GM21786 (cell line): ENCODE results near the gene MRI1.
"Not testable (repeated sequence)": the region's sequence is repeated elsewhere in the genome, so short reads cannot be mapped to it uniquely, and the experiment has no call there.

ENCODE experiments used
- ATAC-seq: cut with Tn5 transposase; IDR thresholded peaks from one replicate; pipeline ENCODE4 v1.9.1; 2021; ENCODE audit not compliant: unreplicated experiment

Gene MRI1

DNA sequence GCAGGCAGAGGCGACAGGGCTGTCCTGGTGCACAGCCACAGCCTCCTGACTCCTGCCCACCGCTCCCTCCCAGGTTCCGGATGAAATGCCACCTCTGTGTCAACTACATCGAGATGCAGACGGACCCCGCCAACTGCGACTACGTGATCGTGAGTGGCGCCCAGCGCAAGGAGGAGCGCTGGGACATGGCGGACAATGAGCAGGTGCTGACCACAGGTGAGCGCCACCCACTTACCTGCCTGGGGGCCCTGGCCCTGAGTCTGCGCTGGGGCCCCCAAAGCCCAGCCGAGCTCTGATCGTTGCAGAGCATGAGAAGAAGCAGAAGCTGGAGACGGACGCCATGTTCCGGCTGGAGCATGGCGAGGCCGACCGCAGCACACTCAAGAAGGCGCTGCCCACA, 5.5 kb upstream of the MRI1 start:
- no peak for ATAC-seq

DNA sequence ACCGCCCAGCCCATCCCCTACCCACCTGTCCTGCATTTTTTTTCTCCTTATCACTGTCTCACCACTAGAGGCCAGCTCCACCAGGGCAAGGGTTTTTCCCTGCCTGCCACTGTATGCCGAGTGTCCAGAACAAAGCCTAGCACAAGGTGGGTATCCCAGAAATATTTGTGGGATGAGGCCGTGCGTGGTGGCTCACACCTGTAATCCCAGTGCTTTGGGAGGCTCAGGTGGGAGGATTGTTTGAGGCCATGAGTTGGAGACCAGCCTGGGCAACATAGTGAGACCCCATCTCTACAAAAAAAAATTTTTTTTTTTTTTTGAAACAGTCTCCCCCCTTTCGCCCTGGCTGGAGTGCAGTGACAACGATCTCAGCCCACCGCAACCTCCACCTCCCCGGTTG, 2.9 kb upstream of the MRI1 start:
- no peak for ATAC-seq

DNA sequence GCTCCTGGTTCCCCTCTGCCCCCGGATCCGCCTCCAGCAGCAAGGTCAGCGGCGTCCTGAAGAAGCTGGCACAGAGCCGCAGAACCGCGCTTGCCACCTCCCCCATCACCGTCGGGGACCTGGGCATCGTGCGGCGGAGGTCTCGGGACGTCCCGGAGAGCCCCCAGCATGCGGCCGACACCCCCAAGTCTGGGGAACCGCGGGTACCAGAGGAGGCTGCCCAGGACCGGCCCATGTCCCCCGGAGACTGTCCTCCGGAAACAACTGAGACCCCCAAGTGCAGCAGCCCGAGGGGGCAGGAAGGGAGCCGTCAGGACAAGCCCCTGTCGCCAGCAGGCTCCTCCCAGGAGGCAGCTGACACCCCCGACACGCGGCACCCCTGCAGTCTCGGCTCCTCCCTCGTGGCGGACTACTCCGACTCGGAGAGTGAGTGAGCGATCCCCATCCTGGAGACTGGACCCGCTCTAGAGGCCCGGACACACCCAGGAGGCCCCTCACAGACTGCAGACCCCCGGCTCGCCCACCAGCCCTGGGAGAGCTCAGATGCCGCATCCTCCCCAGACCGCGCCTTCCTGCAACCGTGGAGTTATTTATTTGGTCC, 1.6 kb upstream of the MRI1 start:
- ATAC-seq: no peak

DNA sequence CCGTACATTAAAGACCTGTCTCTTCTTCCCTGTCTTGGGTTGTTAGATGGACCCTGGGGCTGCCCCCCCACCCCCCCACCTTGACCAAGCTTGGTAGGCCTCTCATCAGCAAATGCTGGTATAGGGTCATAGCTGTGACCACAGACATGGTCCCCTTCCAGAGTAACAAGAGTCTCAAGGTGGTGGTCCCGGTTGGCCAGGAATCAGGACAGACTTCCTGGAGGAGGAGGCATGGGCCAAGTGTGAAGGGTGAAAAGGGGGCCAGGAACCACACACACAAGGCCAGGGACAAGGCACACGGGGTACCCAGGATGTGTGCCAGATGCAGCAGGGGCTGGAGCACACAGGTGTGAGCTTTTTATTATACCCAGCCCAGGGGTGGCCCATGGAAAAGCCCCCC, 1.1 kb upstream of the MRI1 start:
- ATAC-seq: no peak

DNA sequence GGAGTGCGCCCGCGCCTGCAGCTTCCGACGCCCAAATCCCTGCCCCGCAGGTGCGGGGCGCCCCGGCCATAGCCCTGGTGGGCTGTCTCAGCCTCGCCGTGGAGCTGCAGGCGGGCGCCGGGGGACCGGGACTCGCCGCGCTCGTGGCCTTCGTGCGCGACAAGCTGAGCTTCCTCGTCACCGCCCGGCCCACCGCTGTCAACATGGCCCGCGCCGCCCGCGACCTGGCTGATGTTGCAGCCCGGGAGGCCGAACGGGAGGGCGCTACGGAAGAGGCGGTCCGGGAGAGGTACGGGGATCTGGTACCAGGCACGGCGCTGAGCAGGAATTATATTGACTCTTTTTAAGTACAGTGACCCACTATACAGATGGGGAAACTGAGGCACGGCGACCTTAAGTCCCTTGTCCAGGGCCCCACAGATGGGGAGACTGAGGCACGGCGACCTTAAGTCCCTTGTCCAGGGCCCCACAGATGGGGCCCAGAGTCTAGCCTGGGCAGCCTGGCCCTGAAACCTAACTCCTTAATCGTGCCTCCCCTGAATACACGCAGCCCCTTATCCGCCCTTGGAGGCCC, 586 bp downstream of the MRI1 start:
- no peak for ATAC-seq

DNA sequence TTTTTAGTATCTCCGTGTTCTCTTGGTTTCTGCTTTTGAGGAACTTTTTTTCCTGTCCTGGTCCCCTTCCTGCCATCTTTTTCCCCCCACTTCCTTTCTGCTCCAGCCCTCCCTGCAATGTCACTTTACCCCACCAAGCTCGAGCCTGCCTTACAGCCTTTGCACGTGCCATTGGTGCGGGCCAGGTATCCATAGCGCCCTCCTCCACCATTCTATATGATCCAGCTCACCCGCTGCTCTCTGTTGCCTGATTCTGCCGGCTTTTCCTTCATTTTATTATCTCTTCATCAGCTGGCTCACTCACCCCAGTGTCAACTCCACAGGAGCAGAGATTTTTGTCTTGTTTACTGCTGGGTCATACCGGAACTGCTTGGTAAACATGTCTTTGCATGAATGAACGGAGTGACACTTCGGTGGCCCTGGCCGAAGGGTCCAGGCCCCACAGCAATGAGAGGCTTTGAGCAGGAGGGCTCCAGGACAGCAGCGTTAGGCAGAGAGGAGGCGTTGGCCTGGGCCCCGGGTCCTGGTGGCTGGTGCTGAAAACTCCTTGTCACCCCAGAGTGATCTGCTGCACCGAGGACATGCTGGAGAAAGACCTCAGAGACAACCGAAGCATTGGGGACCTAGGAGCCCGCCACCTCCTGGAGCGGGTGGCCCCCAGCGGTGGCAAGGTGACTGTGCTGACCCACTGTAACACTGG, 1.2 kb downstream of the MRI1 start:
- ATAC-seq: no peak

DNA sequence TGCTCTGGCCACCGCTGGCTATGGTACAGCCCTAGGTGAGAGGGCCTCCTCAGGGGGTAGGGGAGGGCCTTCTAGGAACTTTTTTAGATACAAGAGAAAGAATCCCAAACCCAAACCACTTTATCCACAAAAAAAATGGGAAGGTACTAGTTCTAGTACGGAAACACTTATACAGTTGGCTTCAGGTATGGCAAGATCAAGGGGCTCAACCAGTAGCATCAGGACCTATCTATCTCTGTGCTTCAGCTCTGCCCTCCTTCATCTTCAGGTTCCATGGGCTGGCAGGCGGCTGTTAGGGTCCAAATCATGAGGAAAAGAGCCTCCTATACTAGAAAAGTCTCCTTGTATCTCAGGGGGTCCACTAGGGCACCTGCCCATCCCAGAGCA, 1.8 kb downstream of the MRI1 start:
- no peak for ATAC-seq

DNA sequence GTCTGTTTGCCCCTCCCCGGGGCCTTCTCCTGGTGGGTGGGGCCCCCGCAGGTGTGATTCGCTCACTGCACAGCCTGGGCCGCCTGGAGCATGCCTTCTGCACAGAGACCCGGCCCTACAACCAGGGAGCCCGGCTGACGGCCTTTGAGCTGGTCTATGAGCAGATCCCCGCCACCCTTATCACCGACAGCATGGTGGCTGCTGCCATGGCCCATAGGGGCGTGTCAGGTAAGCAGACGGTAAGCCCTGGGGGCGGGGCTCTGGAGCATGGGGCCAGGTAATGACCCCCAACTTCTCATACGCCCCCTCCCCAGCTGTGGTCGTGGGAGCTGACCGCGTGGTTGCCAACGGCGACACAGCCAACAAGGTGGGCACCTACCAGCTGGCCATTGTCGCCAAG, 4.2 kb downstream of the MRI1 start:
- no peak for ATAC-seq

DNA sequence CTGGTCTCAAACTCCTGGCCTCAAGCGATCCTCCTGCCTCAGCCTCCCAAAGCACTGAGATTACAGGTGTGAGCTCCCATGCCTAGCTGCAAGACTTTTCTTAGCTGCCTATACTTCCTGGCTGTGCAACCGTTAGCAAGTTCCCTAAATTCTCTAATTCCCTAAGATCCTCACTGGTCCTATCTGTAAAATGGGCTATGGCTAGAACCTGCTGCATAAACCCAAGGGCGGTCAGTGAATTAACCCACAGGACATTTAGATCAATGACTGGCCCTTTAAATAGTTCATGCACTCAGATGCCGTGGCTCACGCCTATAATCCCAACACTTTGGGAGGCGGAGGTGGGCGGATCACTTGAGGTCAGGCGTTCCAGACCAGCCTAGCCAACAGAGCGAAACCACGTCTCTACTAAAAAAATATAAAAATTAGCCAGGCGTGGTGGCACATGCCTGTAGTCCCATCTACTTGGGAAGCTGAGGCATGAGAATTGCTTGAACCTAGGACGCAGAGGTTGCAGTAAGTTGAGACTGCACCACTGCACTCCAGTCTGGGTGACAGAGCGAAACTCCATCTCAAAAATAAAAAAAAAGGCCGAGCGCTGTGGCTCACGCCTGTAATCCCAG, 5.8 kb downstream of the MRI1 start:
- ATAC-seq: no peak

DNA sequence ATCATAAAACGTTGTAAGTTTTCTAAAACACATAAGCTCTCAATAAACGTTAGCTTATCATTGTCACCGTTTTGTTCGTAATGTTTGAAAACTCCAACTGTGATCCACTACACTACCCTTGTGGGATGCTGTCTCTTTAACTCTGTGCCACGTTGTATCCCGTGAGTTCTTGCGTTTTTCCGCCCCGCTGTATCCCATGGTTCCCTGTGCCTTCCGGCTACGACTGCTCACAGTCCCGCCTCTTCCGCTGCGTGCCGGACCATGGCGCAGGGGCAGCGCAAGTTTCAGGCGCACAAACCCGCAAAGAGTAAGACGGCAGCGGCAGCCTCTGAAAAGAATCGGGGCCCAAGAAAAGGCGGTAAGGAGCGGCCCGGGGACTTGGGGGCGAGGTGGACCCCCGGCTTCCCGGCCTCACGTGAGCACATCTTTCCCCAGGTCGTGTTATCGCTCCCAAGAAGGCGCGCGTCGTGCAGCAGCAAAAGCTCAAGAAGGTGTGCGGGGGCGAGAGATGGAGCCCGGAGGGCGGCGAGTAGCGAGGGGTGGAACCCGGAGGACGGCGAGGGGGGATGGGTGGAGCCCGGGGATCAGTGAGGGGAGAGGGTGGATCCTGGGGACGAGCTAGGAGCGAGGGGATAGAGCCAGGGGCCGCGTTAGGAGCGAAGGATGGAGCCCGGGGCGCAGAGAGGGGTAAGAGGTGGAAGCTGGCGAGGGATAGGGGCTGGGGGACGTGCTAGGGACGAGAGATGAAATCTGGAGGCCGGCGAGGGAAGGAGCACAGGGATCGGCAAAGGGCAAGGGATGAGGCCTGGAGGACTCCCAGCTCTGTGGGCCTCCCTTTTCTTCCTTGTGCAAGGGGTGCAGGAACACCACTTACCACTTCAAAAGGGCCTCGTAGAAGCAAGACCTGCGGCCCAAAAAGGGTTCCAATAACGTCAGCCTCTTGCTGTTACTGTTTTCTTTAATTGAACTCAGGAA, 10.2 kb downstream of the MRI1 start, which contains the start of gene C19orf53:
C19orf53 (plus strand) TSS at position 240 of the 975 bp plus-strand sequence; CDS start at position 262, 22 bp downstream.
- peak; percentile 92 for ATAC-seq

DNA sequence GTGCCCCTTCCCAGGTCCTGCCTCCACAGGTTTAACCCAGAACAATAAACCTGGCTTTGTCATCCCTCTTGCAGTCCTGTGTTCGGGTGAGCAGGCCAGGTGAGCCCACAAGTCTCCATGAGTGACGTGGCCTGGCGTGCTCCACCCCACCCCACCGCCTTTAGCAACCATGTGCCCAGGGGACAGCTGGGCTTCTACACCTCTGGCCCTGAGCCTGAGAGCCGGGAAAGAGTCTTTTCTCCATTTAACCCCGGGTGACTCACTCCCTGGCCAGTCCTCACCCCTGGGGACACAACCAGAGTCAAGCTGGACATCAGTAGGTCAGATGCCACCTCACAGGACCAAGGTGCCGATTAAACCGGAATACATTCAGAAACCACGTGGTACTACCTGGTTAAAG, 14.1 kb downstream of the MRI1 start:
- no peak for ATAC-seq

DNA sequence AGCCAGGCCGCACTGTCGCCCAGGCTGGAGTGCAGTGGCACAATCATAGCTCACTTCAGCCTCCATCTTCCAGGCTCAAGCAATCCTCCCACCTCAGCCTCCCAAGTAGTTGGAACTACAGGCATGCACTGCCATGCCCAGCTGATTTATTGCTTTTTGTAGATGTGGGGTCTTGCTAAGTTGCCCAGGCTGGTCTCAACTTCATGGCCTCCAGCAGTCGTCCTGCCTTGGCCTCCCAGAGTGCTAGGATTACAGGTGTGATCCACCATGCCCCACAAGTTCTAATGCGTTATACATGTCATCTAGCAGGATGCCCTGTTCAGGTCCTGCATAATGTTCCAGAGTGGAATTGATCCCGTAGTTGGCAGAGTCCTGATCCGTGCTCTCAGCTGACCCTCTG, 14.5 kb downstream of the MRI1 start:
- no peak for ATAC-seq

DNA sequence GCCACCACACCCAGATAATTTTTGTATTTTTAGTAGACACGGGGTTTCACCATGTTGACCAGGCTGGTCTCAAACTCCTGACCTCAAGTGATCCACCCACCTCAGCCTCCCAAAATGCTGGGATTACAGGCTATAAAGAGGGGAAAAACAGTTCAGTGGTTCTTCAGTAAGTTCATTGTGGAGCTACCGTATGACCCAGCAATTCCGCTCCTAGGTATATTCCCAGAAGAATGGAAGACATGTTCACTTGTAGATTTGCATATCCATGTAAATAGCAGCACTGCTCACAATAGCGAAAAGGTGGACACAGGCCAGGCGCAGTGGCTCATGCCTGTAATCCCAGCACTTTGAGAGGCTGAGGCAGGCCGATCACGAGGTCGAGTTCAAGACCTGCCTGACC, 15.5 kb downstream of the MRI1 start:
- not testable (repeated sequence) for ATAC-seq

DNA sequence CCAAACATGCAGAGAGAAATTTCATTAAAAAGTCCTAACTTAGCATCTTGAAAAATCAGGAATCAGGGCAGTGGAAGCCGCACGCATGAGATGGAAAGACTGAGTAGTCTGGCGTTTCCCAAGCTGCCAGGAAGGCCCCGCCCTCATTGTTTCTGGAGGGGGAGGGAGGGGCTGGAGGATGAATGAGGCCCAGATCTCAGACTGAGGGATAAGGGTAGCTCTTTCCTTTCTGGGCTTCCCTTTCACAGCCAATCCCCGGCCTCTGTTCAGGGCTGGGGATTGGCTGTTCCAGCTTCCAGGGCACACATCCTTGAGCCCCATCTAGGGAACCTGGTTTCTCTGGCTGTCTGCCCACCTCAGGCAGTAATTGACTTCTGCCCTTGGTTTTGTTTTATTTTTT, 17.2 kb downstream of the MRI1 start:
- no peak for ATAC-seq

DNA sequence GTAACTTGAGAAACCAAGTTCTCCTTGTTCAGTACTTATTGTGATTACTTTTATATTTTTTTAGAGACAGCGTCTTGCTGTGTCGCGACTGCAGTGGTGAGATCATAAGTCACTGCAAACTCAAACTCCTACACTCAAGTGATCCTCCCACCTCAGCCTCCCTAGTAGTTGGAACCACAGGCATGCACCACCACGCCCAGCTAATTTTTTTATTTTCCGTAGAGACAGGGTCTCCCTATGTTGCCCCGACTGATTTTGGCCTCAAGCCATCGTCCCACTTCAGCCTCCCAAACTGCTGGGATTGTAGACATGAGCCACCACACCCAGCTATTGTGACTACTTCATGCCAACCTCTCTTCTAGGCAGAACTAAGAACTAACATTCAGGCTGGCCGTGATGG, 18.2 kb downstream of the MRI1 start:
- no peak for ATAC-seq

DNA sequence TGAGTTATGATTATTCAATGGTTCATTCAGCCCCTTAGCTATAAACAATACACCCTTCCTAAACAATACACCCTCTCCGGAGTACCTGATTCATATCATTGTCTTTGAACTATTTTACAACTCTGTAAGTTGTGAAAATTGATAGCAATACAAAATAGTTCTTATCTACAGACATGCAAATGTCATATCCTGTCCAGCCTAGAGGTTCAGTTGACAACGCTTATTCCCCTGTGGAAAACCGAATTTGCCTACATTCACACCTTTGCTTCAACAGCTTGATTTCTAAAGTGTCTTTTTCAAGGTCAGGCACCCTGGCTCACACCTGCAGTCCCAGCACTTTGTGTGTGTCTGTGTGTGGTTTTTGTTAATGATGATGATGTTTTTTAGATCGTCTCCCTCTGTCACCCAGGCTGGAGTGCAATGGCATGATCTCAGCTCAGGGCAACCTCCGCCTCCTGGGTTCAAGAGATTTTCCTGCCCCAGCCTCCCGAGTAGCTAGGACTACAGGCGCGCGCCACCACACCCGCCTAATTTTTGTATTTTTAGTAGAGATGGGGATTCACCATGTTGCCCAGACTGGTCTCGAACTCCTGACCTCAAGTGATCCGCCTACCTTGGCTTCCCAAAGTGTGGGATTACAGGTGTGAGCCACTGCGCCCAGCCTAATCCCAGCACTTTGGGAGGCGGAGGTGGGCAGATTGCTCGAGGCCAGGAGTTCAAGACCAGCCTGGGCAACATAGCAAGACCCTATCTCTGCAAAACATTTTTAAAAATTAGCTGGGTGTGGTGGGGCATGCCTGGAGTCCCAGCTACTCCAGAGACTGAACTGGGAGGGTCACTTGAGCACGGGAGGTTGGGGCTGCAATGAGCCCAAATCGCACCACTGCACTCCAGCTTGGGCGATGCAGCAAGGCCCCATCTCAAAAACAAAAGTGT, 19.5 kb downstream of the MRI1 start:
- no peak for ATAC-seq

DNA sequence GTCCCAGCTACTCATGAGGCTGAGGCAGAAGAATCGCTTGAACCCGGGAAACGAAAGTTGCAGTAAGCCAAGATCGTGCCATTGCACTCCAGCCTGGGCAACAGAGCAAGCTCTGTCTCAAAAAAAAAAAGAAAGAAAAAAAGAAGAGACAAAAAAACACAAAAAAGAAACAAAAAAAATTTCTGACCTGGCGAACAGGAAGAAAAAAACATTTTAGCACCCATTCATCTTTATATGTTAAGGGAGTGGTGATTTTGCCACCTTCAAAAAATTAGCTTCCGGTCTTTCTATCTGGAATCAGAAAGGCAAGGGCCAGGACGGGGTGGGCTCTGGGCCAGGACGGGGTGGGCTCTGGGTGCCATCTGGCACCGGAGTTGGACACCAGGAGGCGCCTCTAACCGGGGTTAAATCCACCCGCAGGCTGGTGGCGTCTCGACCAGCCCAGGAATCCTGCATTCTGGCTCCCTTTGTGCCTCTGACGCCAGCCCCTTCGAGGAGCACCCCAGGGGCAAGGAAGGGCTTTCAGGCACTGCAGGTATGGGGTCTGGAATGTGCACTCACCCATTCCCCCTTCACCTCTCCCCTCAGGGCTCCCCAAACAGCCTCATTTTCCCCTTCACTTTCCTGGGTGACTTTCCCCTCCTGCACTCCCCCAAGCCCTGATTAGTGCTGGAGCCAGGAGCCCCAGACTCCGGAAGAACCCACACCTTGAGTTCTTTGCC, 20.6 kb downstream of the MRI1 start:
- no peak for ATAC-seq

DNA sequence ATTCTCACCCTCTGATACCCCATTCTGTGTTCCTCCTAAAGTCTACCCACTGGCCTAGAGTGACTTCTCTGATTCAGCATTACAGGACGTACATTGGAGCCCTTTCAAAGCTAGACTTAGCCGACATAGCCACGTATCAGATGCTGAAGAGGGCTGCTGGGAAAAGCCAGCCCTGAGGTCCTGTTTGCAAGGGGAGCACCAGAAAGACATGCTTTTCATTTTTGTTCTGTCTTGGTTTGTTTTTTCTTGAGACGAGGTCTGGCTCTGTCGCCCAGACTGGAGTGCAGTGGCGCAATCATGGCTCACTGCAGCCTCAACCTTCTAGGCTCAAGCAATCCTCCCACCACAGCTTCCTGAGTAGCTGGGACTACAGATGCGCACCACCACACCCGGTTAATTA, 24.7 kb downstream of the MRI1 start:
- ATAC-seq: no peak

DNA sequence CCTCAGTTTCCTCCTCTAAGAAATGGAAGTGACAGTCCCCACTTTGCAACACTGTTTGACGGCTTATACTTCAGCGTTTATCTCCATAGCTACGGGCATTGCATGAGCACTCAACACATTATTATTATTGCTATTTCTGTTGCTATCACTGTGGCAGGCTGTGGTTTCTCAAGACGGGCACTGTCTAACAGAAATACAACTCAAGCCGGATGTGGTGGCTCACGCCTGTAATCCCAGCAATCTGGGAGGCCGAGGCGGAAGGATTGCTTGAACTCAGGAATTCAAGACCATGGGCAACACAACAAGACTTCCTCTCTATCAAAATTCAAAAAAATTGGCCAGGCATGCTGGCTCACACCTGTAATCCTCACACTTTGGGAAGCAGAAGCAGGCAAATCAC, 26.0 kb downstream of the MRI1 start:
- ATAC-seq: no peak
